GM18858 (cell line): ENCODE results near the gene FRY.

Experiments used
- ATAC-seq: cut with Tn5 transposase; IDR thresholded peaks from one replicate; pipeline ENCODE4 v1.9.1; 2021; ENCODE audit not compliant: unreplicated experiment

The FRY gene

DNA sequence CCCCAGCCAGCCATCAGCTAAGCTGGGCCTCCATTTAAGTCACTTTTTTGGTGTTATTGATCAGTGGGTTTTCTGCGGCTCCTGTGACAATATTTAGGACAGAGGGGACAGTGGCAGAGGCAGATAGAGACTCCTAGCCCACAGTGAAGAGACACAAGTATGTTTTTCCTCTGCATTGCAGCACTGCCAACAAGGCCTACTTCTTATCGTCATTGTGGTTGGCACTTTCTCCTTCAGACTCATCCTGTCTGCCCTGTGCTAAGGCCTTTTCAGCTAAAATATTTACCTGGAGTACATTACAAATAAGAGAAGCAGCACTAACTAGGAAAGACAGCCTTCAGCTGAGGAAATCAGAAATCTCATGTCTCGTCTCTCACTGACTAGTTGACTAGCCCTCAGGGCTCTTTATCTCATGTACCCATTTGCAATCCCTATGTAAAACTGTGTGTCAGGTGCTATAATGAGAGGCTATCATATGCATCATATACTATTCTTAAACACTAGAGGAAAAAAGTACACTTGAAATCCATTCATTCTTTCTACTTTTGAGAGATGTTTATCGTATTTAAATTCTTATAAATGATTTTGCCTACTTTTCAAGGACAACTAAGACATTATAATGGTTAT lies 221.4 kb downstream of the FRY start:
- no peak for ATAC-seq

DNA sequence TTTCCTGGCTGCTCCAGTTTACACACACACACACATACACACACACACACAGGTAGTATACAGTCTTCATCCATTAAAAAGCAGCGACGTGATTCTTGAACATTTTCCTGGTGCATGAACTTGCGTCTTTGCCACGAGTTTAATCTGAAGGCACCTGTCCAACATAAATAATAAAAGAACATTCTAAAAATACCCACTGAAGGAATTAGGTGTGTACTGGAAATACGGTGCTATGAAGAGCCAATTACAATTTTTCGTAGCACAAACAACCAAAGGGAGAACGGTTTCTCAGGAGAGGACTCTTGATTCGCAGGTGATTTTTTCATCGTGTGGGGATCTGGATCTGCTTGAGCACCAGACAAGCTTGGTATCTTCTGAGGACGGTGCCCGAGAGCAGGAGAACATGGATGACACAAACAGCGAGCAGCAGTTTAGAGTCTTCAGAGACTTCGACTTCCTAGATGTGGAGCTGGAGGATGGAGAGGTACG lies 222.4 kb downstream of the FRY start:
- no peak for ATAC-seq

DNA sequence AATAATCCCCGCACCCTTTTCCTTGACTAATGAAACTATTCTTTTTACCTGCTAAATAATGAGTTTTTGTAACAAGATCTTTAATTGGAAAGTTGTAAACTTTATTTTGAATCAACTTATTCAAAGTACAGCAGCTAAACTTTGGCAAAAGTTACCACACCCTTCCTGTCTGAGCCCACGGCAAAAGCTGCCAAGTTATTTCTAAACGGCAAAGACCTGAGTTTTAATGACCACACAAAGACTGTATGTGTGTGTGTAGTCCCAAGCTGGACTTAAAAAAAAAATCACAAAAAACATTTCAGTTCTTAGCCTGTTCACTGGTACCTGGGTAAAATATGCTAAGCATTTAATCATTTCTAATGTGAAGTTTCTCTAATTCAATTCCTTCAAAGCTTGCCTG lies 222.8 kb downstream of the FRY start:
- no peak for ATAC-seq

- ATAC-seq, result no peak
These were observed 223.5 kb downstream of the FRY start for GRCh38 chr13:32254916-32255723.

DNA sequence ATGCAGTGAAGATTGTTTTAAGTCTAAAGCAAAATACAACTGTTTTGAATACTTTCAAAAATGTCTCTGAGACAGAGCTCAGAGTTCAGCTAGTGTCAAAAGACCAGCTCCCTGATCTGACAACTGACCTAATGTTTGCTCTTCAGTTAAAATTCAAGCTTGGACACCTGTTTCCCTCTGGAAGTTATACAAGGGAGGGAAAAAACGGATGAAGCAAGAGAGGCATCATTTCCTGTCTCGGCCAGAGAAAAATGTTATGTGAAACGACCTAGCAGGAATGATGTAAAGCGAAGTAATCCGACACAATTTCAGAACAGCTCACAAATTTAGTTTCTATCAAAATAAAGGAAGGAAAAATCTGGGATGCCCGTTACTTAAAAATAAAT lies 224.1 kb downstream of the FRY start:
- no peak for ATAC-seq

GRCh38 chr13:32256243-32256642 lies 224.7 kb downstream of the FRY start:
- no peak for ATAC-seq

- ATAC-seq, result no peak
These were observed 226.1 kb downstream of the FRY start for GRCh38 chr13:32257649-32258048.

DNA sequence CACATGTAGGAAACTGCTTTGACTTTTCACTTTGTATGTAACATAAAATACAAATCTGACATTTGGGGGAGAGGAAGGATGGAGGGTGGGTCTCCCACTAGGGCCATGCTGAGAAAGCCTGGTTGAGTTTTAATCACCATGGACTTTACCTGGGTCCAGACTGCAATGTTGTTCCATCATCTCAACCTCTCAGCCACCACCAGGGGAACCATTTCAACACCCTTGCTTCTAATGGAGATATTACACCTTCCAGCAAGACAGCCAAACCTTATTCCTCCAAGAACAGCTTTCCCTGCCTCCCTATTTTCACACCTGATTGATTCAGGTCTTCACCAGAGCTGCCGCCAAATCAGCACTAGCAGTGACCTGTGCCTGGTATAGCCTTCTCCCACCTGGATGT lies 227.5 kb downstream of the FRY start:
- ATAC-seq, result no peak

DNA sequence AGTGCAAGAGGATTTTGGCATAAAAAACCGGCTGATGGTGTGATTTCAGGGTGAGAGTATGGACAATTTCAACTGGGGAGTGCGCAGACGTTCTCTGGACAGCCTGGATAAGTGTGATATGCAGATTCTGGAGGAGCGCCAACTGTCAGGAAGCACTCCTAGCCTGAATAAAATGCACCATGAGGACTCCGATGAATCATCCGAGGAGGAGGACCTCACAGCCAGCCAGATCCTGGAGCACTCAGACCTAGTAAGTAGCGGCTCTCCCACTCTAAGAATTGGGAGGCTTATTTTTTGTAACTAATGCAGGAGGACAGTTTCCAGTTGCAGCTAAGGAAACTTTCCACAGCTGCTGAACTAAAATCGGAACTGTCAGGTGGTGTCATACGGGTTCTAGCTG lies 230.0 kb downstream of the FRY start:
- no peak for ATAC-seq

- ATAC-seq, result no peak
These were observed 230.6 kb downstream of the FRY start for GRCh38 chr13:32262165-32262564.

- ATAC-seq, result no peak
These were observed 231.0 kb downstream of the FRY start for GRCh38 chr13:32262619-32263018.

DNA sequence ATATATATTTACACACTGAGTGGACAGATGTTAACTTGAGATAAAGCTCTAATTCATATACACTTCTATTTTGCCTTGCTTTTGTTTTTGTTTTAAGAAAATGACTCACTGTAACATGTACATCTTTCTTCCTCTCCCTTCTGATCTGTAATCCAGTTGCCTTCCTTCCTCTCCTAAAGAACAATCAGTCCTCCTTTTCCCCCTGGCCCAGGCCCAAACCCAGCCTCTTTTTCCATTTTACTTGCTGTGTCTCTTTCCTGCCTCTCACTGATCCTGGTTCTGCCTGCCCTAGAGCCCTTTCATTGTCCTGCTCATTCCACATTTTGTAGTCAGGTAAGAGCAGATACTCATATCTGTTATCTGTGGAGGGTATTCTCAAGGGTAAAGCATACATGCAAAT lies 232.8 kb downstream of the FRY start:
- no peak for ATAC-seq

DNA sequence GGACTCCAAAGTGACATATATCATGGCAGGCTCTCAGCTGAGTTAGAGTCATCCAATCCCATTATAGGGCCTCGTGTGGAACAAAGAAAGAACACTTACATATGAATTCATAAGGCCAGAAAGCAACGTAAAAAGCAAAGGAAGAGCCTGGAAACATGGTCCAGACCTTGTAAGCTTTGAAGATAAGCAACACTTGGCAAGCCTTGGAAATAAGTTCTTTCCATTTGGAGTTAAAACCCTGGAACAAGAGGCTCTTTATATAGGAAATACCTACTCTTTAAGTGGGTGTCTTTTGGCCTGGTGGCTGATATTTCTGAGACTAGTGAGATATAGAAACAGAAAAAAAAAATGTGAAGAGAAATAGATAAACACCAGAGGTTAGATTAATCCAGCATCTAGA lies 234.2 kb downstream of the FRY start:
- ATAC-seq, result no peak

DNA sequence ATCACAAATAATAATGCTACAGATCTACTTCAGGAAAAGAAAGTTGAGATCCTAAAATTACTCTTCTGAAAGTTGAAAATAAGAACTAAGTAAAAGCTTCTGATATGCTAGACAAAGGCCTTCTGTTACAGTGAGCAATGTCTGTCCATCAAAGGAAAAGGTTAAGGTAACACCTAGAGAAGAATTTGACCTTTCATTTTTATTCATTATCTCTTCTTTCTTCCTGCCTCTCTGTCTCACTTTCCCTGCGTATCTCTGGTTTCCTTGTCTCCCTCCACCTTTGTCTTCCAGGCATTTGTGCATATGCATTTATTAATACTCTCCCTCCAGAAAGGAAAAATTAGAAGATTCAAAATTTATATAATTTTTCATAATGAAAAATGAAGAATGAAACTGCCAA lies 234.6 kb downstream of the FRY start:
- ATAC-seq, result no peak

GRCh38 chr13:32267836-32268439 lies 236.4 kb downstream of the FRY start:
- peak; percentile 98 for ATAC-seq

DNA sequence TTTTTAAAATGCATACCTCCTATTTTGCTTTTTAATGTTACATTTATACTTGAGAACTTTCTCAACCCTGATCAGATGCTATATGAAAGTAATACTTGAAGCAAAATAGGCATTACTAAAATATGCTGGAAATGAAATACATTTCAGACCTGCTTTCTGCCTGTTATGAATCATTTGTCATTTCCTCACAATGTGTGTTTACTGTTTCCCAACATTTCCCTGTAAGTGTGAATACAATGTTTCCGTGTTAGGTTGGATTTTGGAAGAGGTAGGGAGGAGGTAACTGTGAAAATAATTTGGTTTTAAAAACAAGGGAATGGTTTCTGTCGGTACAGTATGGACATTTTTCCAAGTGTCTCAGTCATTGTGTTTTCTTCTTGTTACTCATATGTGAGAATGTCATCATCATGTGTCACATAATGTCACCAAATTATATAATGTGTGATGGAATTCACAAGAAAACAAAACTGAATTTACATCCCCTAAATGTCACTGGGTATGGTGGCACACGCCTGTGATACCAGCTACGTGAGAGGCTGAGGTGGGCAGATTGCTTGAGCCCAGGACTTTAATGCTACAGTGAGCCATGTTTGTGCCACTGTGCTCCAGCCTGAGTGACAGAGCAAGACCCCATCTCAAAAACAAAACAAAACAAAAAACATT lies 240.6 kb downstream of the FRY start:
- no peak for ATAC-seq

- ATAC-seq, result no peak
These were observed 246.3 kb downstream of the FRY start for GRCh38 chr13:32277839-32278238.

GRCh38 chr13:32278426-32278825 lies 246.9 kb downstream of the FRY start:
- ATAC-seq, result no peak

DNA sequence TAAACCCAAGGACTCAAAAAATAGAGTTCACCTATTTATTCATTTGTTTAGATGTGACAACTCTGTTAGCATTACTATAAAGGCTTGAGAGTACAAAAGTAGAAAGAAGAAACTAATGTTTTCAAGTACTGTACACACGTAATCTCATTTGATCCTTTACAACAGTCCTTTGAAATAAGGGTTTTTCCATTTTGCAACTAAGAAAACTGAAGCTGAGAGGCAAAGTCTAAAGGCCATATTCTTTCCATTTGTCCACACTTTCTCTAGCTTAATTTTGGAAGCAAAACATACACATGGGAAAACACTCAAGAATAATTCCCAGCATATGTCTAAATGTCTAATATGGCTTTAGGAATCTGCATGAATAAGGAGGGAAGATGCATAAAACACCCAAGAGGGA lies 249.5 kb downstream of the FRY start:
- ATAC-seq, result no peak

GRCh38 chr13:32282096-32282711 lies 250.6 kb downstream of the FRY start:
- no peak for ATAC-seq

- no peak for ATAC-seq
These were observed 253.5 kb downstream of the FRY start for GRCh38 chr13:32284927-32285632.
